LNCAP (cell line): ENCODE measurements around the gene CPT1B.

ENCODE experiments used
- TF ChIP-seq, protein P1 (sequence below): fragments of 450-650 bp; IDR thresholded peaks from 2 replicates; pipeline ENCODE4 v1.5.1; 2017; ENCODE audit warnings: mild to moderate bottlenecking

CPT1B gene

DNA sequence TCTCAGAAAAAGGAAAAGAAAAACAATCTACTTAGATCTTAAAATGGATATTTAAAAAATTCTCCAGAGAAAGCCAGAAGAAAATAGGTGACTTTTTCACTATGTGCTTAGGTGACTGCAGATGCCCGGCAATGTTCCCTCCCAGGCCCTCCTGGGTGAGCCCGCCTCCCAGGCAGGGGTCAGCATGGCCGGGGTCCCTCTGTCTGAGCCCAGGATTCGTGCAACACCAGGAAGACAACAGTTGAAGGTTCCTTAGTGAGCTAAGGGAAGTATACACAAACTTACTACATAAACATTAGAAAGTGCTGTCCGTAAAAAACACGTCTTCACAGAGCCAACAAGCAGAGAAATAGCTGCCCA, 33.9 kb upstream of the CPT1B start:
- TF ChIP-seq, protein P1, sequence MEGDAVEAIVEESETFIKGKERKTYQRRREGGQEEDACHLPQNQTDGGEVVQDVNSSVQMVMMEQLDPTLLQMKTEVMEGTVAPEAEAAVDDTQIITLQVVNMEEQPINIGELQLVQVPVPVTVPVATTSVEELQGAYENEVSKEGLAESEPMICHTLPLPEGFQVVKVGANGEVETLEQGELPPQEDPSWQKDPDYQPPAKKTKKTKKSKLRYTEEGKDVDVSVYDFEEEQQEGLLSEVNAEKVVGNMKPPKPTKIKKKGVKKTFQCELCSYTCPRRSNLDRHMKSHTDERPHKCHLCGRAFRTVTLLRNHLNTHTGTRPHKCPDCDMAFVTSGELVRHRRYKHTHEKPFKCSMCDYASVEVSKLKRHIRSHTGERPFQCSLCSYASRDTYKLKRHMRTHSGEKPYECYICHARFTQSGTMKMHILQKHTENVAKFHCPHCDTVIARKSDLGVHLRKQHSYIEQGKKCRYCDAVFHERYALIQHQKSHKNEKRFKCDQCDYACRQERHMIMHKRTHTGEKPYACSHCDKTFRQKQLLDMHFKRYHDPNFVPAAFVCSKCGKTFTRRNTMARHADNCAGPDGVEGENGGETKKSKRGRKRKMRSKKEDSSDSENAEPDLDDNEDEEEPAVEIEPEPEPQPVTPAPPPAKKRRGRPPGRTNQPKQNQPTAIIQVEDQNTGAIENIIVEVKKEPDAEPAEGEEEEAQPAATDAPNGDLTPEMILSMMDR, result no peak

DNA sequence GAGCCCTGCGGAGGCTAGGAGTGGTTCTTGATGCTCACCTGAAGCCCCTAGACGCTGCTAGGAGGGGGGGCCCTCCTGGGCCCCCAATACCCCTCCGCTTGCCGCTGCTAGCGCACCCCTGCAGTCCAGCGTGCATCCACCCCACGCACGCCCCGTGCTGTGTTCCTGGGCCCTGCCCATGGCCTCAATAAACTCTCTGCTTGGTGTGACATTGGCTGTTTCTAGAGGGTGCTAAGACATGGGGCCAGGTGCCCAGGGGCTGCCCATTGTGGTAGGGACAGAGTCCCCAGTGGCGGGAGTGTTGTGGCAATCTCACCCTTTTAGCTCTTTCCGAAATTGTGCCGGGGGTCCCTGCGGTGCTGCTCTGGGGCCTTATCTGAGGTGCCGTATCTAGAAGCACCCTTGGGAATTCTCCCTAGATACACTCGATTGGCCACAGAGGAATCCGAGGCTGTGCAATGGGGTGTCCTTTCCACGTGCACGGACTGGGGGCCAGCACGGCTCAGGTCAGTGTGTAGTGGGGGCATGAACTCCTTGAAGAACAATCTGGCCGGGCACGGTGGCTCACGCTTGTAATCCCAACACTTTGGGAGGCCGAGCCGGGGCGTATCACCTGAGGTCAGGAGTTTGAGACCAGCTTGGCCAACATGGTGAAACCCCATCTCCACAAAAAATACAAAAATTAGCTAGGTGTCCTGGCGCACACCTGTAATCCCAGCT, 33.3 kb upstream of the CPT1B start:
- TF ChIP-seq, protein P1, result no peak

DNA sequence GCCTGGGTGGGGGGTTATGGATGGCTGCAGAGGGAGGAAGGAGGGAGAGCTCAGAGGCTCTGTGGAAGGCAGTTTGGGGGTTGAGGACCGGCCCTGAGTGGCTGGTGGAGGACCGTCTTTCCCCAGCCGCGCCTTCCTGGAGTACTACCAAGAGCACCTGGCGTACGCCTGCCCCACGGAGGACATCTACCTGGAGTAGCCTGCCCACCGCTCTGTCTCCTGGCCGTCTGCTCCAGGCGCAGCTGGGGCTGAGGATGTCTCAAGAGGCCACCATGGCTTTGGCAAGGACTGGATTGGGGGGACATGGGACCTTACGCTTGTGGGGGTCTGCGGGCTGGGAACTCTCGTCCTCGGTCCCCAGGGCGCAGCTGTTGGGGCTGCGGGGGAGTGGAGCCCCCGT, 32.4 kb upstream of the CPT1B start:
- TF ChIP-seq, protein P1, result no peak

DNA sequence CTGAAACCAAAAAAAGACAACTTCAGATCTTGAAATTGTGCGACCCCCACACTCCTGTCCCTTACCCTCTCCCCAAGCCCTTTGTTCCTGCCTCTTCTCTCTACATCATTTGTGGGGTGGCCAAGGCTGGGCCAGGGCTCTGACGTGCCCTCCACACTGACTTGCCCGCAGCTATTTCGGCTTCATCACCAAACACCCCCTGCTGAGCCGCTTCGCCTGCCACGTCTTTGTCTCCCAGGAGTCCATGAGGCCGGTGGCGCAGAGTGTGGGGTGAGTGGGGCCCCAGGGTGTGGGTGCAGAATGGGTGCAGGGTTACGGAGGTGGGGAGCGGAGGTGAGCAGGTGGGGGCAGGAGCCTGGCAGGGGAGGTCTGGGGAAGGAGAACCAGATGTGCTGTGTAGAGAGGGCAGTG, 31.8 kb upstream of the CPT1B start:
- TF ChIP-seq, protein P1, result no peak

DNA sequence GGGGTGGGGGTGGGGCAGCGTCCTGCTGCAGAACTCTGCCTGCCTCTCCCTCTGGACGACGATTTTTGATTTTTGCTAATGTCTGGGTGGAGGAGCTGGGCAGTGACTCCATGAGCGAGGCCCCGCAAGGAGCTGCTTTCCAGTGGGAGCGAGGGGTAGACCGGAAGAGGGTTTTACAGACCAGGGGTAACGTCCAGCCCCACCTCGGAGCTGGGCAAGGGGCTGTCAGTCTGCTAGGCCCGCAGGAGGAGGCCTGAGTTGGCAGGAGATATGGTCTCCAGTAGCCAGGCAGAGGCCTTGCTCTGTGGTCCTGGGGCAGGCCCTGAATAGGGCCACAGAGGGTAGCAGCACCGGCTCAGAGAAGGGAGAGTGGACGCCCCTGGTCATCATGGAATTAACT, 31.4 kb upstream of the CPT1B start:
- TF ChIP-seq, protein P1, result no peak

DNA sequence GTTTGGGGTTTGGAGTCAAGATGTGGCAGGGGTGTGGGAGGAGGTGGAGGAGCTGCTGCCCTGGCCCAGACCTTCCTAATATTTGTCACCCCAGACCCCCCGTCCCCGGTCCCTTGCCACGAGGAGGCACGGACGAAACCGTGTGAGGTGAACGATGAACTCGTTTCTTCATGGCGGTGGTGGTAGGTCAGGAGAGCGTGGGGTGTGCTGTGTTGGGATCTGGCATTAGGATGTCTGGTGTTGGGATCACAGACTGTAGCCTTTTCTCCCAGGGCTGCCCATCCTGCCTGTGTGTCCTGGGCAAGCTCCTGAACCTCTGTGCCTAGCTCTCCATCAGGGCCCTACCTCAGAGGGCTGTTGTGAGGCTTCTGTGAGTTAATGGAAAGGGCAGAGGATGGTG, 30.8 kb upstream of the CPT1B start:
- TF ChIP-seq, protein P1, result no peak

DNA sequence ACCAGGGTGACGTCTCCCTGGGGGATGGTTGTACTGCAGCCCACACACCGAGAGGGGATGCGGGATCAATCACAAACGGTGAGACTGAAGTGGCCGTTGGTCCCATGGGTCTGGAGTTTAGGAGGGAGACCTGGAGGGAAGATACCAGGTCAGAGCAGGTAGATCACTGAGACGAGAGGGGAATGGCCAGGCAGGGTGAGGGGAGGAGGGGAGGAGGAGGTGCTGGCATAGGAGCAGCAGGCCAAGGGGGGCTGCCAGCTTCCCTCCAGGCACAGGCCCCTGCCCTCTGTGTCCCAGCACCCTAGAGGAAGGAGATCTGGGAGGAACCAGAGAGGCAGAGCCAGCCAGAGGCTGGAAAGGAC, 29.4 kb upstream of the CPT1B start:
- TF ChIP-seq, protein P1, result no peak
